Activated naive CD4-positive, alpha-beta T cell treated with Interleukin-2 at 50 U/mL for 16 hours (primary cell): ENCODE results near the gene TSPAN6.

ENCODE experiments used
- DNase-seq: peaks from one replicate; pipeline ENCODE4 v3.0.0-alpha.2; 2020

TSPAN6 gene, protein sequence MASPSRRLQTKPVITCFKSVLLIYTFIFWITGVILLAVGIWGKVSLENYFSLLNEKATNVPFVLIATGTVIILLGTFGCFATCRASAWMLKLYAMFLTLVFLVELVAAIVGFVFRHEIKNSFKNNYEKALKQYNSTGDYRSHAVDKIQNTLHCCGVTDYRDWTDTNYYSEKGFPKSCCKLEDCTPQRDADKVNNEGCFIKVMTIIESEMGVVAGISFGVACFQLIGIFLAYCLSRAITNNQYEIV

GRCh38 chrX:100636321-100636991, at the start of gene TSPAN6:
TSS of gene TSPAN6 (minus strand) at chrX:100636806. CDS start at chrX:100636694, 112 bp downstream.
- peak; percentile 70 for DNase-seq

DNA sequence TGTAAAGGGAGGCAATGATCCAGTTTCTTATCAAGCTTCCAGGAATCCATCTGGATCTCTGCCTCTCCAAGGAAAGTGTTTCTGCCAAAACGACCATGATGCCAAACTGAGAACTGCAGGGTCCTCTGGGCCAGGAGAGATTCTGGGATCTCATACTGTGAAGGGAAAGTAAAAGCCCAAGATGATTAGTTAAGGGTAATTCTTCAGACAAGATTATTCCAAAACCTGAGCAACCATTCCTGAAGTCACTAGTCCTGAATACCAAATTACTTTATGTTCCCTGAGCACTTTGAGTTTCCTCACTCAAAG, 49.3 kb upstream of the TSPAN6 start:
- DNase-seq, result no peak

DNA sequence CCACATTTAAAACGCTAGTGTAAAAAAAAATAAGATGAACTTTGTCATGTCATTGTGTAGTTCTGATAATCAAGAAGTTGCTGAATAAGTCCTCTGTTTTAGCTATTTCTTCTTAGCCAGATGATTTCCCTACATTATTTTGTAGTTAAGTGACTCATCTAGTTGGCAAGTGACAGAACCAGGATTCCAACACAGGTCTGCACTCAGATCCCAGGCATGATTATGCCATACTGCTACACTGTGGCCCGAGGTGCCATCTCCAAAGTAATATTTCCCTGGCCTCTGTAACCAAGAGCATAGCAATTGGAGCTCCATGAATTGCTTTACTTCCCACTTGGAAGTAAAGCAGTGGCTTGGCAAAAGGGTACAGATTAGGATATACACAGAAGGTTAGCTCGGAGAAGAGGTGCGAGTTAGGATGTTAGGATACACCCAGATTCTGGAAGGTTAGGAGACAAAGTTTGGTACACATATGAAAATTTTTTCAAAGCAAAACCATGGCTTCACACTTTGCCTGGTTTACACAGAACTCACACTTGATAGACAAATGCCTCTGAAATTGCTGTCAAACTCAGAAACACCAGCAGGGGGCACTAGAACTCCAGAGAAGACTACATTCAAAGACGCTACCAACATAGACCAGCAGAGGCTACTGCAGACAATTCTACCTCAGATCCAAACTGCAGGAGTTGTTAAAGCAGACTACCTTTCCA, 48.8 kb upstream of the TSPAN6 start:
- peak; percentile 55 for DNase-seq

- DNase-seq, result no peak
Observed at GRCh38 chrX:100682939-100683338, 46.3 kb upstream of the TSPAN6 start.

DNA sequence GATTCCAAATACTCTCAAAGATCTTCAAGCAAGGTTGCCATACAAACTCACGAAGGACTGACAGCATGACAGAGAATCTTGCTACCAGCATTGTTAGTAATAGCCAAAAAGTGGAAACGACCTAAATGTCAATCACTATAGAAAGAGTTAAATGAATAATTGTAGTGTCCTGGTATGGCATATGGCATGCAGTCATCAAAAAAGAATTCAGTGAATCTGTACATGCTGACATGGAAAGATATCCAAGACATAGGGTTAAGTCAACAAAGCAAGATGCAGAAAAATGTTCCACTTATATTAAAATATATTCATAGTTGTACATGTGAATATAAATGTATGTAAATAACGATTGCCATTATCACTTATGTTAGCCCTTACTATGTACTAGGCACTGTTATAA, 45.0 kb upstream of the TSPAN6 start:
- no peak for DNase-seq

DNA sequence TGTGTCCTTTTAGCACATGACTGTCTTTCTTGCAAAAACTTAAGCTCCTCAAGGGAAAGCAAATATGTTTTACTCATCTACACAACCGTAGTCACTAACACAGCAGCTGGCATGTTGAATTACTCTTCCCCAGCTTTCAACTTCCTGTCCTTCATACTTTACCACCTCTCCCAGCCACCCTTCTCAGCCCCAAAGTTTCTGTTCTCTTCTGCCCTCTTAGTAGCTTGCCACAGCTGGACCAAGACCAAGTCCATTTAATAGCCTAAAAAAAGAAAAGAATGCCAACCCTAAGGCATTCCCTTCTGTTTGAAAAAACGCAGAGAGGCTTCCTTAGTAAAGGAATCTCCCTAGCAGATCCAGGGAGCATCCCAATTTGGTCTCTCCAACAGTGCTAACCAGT, 44.1 kb upstream of the TSPAN6 start:
- no peak for DNase-seq

GRCh38 chrX:100677611-100678181, 41.1 kb upstream of the TSPAN6 start:
- no peak for DNase-seq

GRCh38 chrX:100674705-100675104, 38.1 kb upstream of the TSPAN6 start:
- no peak for DNase-seq

DNA sequence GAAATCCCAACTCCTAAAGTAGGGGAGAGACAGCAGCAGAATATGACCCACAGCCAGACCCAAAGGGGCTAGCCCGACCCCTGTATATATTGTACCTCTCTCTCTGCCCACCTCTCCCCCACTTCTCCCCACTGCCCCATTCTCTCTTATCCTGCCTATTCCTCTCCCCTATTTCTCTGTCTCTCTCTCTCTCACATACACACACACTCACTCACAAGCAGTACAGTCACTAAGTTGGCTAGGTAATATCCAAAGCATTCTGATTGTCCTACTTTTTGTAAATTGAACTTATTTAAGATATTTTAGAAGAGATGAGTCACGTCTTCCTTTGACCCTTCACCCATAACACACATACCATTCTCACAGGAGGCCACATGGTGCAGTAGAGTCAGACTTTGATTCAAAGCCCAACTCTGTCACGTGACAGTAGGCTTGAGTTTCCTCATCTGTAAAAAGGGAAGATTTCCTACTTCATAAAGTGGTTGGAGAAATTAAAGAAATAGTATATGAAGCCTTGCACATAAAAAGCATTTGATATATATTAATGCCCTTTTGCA, 36.9 kb upstream of the TSPAN6 start:
- DNase-seq, result no peak

GRCh38 chrX:100672966-100673365, 36.4 kb upstream of the TSPAN6 start:
- no peak for DNase-seq

DNA sequence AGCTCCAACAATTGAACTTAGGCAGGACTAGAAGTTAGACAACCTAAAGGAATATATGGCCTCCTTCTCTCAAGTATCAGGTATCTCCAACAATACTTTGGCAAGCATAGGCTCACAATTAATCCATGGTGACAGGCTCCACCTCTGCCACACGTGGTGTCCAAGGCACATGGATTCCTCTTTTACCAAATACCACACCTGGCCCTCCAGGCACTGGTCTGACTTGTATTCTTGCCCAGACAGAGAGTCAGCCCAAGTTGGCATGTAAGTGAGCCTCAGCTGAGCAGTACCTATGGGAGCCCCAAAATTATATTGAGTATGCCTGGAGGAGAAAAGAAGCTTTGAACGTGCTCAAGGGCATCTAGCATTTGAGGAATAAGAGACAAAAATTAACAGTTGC, 27.0 kb upstream of the TSPAN6 start:
- no peak for DNase-seq

DNA sequence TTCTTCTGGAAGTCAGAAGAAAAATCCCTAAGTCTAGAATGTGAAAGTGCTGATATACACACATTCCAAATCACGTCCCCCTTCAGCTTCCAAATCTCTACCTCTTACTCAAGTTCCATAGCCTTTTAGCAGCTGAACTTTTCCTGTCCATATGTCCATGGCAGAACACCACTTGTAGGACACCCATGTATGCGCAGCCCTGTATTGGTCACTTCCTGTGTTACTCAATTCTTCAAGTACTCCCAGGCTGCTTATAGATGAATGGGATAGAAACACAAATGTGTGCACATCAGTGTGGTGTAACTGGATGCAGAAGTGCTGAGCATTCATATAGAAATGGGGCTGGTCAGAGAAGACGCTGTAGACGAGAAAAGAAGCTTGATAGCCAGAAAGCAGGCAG, 26.2 kb upstream of the TSPAN6 start:
- DNase-seq, result no peak

DNA sequence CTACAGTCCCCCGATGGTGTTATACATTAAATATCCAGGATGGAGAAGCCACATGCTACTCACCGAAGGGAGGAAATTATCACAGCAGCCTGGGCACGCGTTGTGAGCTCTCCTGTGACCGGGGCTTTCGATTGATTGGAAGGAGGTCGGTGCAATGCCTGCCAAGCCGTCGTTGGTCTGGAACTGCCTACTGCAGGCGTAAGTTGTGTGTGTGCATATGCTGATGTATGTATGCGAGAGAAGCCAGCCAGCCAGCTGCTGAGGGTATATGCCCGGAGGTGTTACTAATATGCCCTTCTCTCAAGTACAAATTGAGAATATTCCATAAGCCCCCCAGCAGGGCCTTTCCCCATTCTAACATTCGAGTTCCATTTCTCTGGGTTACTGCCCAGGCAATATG, 25.6 kb upstream of the TSPAN6 start:
- no peak for DNase-seq

- DNase-seq, result no peak
Observed at GRCh38 chrX:100659431-100660137, 23.0 kb upstream of the TSPAN6 start.

- DNase-seq, result no peak
Observed at GRCh38 chrX:100658941-100659381, 22.4 kb upstream of the TSPAN6 start.

DNA sequence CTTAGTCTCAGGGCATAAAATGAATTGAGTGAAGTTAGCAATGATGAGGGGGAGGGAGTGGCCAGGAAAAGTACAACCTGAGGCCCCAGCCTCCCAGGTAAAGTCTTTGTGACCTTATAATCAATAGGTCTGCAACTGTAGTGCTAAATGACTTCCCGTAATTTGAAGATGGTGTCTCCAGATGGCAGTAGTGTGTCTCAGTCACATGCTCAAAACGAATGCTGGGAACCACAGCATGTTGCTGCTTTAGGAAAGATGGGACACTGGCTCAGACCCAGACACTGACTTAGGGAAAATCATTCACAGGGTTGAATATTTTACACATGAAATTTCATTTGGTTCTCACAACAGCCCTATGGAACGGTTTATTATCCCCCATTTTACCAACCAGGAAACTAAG, 17.7 kb upstream of the TSPAN6 start:
- no peak for DNase-seq

DNA sequence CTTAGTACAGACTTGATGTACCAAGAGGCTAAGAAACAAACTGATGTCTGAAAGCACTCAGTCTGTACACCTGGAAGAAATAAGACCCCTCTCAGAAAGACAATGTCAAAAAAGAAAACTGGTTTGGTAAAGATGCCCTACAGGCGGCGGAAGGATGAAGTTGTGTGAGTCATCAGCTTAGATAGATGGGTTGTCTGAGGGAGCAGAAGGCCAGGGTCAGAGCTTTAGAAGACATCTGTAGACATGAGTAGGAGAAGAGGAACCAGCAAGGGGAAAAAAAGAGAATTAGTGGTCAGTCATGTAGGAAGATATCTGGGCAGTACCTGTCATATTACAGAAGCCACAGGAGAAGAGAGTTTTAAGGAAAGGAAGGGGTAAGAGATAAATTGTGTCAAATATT, 15.7 kb upstream of the TSPAN6 start:
- DNase-seq, result no peak

DNA sequence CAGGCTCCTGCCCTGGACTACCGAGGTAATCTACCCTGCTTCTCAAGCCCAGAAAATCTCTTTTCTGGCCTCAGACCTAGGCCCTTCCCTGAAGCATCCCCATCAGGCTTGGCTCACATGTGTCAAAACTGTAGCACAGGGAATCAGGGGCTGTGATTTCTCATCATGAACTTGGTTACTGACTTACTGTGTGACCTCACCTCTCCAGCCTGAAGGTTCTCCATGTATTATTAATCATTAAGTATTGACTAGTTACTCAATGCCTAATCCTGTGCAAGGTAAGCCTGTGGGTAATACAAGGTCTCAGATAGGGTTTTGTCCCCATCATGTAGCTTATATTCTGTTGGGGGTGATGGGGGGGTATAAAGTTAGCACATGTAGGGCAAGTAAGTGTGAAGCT, 14.2 kb upstream of the TSPAN6 start:
- no peak for DNase-seq

DNA sequence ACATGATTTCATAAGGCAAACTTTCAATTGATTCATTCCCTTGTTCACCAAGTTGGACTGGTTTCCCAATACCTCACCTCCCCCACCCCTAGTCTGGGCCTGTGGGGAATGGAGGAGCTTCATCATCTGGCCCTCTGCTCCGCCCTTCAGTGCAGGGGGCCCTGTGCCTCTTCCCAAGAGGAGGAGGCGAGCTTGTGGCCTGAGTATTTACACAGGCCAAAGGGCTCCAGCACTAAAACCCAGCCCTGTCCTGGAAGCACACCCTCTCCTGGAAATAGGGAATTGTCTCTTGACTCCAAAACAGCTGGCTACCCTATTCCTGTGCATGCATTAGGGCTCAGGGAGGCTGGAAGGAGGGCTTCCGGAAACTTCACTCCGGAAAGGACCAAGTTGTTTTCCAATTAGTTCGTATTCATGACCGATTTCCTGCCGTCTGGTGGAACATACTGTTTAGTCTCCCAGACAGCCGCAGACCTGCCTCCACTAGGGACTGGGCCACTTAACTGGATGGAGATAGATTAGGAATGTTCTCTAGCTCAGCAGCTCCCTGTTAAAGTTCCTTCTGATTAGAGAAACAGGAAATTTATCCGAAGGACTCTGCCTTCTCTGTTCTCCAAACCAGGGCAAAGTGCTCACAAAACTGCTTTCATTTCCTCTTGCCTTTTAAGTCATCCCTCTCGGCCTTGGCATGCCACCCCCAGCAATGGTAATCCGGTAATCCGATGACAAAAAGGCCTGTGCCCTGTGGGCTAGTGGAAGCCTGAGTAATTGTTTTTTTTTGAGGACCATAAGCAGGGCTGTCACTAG, 13.1 kb upstream of the TSPAN6 start:
- no peak for DNase-seq

DNA sequence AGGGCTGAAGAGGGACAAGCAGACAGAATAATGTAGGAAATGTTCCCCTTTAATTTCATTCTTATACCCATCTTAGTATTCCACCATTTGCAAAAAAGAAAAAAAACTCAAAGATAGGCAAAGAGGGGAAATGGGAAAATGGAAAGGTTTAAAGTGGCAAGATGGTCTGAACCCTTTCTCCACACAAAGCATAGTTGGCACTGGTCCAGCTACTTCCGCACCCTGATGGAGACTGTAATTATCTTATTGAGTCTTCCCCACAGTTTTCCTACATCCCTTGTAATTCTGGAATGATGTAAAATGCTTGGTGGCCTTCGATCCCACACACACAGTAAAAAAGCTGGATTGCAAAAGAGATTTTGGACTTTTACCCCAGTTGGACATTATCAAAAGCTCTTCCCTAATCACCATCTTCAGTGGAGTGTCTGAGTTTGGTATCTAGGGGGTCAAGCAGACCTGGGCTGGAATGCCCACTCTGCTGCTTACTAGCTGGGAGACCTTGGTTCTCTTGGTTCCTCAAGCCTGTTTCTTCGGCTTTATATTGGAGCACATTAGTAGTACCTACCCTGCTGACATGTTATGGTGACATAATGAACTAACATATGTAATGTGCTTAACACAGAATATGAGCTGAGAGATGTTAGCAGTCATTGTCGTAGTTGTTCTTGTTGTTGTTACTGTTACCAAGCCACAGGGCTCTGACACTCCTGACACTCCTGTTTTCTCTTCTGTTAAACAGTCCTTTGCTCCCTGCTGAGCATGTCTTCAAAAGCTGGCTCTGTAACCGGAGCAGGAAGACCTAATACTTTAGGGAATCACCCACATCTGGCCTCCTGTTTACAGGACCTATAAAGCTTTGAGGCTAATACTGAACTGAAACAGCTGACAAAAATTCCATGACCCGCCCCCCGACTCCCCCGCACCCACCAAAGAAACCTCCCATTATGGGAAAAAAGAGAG, 12.1 kb upstream of the TSPAN6 start:
- DNase-seq, result no peak

DNA sequence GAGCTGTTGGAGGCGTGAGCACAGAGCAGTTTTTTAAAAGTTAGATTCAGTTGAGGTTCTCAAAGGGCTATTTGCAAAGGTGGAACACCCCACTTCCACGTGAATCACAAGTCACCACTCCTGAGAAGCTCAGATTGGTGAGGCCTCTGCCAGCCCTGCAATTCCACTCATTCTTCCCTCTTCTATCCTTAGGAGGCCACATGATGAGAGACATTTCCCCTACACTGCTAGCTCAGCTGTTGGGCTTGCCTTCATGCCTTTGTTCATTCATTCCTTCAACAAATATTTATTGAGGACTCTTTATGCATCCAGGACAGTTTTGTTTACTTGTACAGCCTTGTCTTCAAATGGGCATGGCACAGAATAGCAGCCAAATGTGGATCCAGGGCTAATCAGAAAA, 11.1 kb upstream of the TSPAN6 start:
- DNase-seq, result no peak
